Hematopoietic multipotent progenitor cell (in vitro differentiated cells): Measurements from ENCODE around the gene KIRREL1. TPM values are rescaled to one million over a fixed set of nuclear protein-coding genes. Genes with fewer than 3 reads are reported as not detected.

Experiments used
- DNase-seq, 3 donors: peaks; one replicate each; pipeline ENCODE4 v3.0.0-alpha.2; 2011 to 2015; ENCODE audit warnings: low read depth in 2 of 3, low spot score in 2 of 3
- total RNA-seq: library from RNA; depleted of rRNA; stranded (reverse); fragments of >200 nt; gene quantifications from one replicate; pipeline ENCODE4 v1.2.3, GENCODE V29; 2012

Gene KIRREL1
- total RNA-seq = 0.54 TPM

DNA sequence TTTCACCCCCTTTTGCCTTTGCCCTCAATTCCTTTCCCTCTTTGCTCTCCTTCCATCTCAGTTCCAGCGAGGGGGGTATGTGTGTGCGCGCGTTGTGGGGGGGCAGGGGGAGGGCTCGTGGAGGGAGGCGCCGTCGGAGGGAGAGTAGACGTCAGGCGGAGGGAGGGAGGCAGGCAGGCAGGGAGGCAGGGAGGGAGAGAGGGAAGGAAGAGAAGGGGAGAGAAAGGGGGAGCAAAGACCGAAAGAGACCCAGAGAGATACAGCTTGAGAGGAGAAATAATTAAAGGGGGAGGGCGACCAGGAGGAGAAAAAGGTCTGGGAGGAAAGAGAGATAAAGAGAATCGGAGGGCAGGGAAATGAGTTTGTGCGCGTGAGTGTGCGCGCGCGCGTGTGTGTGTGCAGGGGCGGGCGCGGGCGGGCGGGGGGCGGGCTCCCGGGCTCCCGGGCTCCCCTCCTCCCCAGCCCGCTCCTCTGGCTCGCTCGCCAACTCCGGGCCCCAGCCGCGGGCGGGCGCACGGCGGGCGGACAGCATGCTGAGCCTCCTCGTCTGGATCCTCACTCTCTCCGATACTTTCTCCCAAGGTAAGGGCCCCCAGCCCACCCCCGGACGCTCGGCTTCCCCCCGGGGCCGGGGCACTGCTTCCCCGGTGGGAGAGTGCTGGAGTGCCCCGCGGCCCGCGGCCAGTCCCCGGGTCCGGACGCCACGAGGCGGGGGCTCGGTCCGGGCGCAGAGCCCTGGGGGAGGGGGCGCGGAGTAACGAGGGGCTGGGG lies at the start of gene KIRREL1:
KIRREL1 (plus strand) TSS at position 499 of the 771 bp plus-strand sequence; CDS start at position 531, 32 bp downstream.
- DNase-seq = peak in 2 of 3 donors; percentile 46 to 55

DNA sequence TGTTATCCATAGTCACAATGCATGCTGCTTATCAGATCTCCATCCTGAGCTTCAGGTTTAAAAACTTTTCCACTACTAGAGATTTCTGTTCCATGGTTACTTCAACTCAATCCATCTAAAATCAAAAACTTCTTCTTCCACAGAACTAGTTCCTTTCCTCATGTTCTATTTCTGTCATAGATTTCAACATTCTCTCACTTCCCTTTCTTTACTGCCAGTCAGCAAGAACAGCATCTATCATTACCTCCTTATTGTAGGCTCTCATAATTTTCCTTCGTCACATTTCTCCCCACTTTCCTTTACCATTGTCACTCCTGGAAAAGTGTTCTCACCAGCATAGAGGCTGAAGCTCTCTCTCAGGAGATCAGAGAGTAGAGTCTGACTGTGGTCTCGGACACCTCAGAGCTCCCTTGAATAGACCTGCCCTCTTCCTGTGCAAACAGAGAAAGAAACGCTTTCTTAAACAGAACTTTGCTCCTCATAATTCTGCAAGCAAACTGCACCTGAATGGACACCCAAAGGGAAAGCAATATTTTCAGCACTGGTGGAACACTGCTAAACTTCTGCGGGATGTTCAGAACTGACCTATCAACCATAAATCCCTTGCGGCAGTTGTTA lies 48.7 kb upstream of the KIRREL1 start:
- no peak for DNase-seq

DNA sequence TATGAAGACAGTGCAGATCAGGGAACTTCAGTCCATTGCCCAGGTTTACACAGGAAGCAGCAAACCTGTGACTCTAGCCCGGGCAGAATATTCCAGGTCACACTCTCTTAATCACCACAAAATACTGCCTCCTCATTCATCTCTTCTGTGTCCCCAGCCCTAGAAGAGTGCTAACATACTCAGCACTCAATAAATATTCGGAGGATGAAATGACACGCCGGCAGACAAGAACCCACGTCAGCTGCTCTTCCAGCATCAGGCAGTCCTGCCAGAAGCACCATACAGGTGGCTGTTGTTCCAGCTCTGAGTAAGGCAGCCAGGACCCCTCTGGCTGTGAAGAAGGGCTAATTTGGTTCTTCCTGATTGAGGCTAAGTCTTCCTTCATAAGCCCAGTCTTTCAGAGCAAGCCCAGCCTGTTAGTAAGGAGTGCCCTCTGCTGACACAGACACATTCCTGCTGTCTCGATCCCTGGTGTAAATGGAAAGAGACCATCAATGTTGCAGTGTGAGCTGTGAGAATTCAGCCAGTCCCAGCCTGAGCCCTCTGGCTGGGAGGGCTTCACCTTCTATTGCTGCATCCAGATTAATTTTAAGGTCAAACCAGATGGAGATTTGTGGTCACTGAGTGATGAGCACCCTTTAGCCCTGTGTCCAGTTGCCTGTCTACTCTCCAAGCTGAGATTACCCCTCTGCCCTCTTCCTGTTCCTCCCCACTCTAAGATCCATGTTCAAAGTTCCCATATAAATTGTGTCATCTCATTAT lies 45.0 kb upstream of the KIRREL1 start:
- DNase-seq = peak in 2 of 3 donors; percentile 53 to 79

DNA sequence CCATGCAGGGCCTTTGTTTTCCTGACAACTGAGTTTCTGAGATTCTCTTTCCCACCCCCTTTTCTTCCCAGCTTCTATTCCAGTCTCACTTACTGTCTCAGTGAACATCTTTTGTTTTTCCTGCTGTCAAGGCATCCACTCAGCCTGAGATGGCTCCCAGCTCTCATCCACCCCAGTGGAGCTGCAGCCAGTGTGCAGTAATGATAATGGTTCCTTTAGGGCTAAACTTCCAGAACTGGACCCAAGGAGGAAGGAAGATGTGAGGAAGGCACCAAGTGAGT lies 44.4 kb upstream of the KIRREL1 start:
- DNase-seq = no peak

DNA sequence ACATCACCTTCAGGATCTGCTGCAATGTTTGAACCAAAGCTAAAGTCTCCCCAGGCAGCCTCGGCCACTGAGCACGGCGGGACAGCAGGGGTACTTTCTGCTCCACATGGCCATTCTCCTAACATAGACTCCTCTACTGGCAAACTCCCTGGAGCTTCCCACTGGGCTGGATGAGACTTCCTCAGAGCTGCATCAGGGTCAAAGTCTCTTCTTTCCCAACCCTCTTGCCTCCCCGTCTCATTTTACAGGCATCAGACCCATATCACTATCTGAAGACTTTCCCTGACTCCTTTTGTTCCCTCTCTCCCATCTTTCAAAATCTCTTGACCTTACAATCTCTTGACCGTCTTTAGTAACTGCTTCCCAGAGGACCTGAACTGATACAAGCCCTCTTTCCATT lies 42.2 kb upstream of the KIRREL1 start:
- no peak for DNase-seq

DNA sequence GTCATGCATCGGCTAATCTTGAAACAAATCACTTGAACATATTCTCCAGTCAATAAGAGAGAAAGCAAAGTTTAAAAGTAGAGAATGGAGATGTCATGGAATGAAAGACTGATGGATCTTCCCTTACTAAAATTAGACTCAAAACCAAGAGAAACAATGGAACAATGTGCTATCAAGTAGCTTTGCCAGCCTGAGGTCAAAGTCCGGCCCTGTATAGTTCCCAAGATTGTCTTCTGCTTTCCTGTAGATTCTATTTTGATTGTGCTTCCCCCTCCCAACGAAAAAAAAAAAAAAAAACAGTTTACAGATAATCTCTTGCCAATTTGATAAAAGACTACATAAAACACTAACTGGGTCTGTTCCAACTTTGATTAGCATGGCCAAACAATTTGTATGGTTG lies 40.8 kb upstream of the KIRREL1 start:
- no peak for DNase-seq

DNA sequence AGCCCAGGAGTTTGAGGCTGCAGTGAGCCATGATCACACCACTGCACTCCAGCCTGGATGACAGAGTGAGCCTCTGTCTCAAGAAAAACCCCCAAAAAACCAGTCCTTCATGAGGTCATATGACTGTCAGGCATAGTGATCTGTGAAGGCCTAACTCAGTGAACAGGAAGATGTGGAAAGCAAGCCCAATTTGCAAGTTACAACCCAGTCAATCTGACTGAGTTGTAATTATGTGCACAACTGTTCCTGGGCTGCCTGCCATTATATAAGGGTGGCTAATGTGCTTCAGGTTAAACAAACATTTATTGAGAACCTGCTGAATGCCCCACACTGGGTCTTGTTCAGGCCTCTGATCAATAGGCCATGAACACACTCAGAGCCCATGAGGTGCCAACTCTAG lies 38.2 kb upstream of the KIRREL1 start:
- no peak for DNase-seq

DNA sequence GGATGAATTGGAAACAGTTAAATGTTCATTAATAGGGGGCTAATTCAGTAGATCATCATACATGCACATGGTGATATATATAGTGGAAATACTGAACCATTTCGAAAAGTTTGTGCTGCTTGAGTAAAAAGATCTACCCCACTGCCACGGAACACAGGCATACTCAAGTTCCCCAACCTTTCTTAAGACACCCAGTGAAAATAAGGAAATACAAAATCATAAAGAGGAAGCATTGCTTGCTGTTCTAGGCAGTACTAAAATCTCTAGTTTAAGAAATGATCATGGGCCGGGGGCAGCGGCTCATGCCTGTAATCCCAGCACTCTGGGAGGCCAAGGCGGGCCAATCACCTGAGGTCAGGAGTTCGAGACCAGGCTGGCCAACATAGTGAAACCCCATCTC lies 37.6 kb upstream of the KIRREL1 start:
- peak in 1 of 3 donors; percentile 42 for DNase-seq

DNA sequence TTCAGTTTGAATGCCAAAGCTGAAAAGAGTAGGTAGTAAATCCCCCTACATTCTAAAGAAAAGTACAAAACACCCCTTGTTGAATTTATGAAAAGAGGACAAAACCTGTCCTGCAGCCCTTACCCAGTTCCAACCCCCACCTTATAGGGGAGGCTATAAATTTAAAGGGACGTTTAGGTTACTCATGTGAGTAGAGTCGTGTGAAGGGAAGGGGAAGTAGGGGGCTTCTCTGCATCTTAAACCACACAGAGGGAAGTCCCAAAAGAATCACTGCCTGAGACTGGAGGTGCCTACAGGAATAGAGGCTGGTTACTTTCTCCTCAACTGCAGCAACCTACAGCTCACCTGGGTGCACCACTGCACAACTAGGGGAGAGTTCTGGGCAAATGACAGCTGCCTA lies 36.7 kb upstream of the KIRREL1 start:
- DNase-seq = no peak

DNA sequence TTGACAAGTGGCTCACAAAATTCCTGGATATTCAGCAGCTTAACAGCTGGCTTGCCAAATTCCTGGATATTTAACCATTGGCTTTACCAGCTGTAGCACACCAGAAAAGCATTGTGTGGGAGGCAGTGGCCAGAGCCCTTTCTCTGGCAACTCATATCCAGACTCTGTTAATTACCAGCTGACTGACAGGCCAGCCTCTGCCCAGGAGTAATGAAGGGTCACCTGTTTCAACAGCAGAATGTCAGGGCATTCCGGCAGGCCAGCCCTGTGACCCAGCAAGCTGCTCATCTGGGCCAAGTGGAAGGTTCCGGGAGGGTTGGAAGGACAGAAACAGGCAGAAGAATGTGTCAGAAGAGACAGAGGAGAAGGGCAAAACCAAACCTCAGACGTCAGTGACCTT lies 35.2 kb upstream of the KIRREL1 start:
- no peak for DNase-seq

DNA sequence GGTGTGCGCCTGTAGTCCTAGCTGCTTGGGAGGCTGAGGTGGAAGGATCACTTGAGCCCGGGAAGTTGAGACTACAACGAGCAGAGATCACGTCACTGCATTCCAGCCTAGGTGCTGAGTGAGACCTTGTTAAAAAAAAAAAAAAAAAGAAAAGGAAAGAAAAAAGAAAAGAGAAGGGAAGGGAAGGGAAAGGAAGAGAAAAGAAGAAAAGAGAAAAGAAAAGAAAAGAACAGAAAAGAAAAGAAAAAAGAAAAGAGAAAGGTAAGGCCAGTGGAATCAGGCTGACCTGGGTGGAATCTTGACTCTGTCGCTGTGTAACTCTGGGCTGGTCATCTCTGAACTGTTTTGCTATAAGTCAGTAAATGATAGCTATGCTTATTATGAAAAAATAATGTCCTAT lies 33.7 kb upstream of the KIRREL1 start:
- no peak for DNase-seq

DNA sequence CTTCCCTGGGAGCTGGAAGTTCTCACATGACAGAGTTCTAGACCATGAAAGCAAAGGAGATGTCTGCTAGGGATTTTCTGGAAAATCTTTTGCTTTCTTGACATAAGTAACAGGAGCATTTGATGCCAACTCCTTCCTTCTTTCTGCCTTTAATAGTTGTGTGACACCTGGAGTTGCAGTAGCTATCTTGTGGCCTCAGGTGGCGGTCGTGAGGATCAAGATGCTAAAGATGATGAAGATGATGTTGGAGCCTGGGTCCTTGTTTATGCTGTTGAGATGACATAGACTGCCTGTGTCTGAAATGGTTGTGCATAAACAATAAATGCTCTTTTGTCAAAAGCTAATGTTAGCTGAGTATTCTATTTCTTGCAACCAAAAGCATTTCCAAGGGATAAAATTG lies 32.7 kb upstream of the KIRREL1 start:
- DNase-seq = no peak

DNA sequence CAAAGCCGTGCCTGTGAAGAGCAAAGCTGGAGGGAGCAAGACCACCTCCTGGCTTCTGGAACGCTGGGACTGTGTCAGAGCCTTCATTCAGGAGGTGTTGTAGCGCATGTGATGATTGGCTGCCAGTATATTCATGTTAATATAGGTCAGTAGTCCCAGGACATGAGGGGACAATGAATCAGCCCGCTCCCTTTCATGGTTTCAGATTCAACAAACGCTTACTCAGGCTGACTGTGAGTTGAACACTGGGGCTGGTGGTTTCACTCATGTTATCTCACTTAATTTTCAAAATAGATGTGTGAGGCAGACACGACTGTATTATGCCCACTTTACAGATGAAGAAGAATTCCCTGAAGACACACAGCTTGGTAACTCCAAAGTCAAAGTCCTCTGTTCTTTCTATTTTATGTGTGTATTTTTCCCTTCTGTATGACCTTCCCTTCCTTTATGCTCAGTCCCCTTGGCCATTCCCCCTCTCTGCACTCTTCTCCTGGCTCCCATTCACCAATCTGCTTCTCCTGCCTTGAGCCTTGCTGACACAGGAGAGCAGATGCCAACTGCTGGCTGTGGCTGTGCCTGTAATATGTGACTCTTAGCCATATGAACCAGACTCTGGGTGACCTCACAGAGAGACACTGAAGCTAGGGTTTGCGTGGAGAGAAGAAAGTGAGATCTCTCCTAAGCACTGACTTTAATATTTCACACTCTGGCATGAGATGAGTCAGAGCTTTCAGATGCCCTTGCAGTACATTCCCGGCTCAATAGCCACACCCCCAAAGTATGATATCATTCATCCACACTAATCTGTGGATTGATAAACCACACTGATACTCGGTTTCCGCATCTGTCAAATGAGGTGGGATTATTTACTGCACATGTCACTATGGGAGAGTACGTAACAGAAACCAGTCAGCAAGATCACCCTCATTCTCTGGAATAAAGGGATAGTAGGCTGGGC lies 31.4 kb upstream of the KIRREL1 start:
- DNase-seq = no peak

DNA sequence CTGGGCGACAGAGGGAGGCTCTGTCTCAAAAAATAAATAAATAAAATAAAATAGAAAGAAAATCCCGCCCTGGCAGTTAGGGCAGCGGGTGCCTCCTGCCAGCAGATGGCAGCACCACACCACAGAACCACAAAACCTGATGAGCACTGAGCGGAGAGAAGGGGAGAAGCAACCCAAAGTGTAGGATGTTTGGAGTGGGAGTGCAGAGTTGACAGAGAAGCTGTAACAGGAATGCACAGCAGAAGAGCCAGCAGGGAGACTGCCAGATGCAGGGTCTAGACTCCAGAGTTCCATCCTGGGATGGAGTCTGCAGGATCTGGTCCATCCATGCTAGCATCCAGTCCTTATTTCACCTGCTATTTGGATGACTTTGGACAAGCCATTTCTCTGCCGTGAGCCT lies 29.7 kb upstream of the KIRREL1 start:
- DNase-seq = peak; percentile 10 to 82 (median 55)

DNA sequence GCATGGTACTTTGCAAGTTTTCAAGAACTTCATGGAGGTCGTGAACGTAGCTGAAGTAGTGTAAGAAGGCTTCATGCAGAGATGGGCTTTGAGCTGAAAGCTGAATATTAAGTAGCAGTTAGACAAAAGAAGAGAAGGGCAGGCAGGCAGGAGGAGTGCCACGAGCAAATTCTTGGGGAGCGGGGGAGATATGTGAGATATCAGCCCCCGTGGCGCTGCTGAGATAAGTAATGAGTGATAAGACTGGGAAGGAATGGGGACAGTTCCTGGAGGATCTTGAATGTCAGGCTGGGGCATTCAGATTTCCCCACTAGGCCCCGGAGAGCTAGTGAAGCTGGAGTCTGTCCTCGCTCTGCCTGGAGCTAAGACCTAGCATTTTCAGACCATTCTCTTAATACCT lies 27.9 kb upstream of the KIRREL1 start:
- no peak for DNase-seq

DNA sequence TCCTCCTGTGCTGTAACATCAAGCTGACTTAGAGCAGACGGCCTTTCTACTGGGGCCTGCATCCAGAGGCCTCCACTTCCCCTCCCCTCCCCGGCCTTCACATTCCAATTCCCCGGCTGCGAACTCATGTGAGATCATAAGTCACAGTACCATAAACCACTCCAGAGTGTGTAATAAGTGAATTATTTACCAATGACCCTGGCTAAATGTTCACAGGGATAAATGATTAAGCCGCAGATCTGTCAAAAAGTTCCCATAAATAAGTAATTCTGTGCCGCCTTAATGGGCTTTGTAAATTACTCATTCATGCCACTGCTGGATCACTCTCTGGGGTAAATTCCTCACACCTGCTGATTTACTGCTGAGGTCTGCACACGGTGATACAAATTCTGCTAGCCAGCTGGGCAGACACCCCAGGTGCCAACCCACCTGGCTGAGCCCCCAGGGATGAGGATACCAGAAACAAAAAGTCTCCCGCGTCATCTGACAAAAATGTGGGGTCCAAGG lies 27.4 kb upstream of the KIRREL1 start:
- no peak for DNase-seq

DNA sequence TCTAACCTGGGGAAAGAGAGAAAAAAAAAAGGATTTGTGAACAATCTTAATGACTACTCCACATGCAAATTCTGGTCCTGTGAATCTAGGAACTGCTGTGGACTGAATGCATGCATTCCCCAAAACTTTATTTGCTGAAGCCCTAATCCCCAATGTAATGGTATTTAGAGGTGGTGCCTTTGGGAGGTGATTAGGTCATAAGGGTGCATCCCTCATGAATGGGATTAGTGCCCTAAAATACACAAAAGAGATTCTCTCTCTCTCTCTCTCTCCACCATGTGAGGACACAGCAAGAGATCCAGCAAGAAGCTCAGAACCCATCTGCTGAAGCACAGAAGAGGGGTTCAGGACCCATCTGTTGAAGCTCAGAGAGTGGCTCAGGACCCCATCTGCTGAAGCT lies 26.2 kb upstream of the KIRREL1 start:
- DNase-seq = no peak

DNA sequence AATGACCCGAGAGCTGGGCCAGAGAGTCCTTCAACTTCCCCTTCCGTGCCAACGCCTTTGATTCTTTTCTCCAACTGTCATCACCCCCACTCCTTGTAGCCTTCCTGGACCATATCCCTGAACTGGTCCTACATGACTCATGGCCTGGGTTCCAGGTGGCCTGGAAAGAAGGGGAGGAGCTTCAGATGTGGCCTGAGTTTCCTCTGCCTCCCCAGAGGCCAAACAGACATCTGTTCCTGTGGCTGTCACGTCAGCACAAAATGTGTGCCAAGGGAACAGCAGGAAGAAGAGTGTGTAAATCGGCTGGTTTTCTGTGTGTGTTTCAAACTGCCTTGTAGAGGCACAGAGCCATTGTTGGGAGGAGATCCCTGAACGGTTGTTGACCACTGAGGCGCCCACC lies 24.9 kb upstream of the KIRREL1 start:
- no peak for DNase-seq

DNA sequence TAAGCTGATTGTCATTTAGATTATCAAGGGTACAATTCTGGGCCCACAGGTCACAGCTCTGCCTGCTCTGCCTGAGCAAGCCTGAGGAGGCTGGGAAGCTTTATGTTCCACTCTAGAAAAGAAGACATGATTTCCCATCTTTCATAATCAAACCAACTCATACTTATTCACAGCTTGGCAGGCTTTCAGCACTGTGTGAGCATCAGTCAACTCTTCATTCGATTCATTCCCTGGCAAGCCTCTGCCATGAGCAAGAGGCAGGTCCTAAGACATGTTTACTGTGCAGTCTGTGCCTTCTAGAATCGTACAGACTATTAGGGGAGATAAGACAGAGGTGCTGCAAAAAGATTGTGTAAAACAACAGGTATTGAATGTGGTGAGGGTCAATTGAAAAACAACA lies 24.5 kb upstream of the KIRREL1 start:
- DNase-seq = no peak

DNA sequence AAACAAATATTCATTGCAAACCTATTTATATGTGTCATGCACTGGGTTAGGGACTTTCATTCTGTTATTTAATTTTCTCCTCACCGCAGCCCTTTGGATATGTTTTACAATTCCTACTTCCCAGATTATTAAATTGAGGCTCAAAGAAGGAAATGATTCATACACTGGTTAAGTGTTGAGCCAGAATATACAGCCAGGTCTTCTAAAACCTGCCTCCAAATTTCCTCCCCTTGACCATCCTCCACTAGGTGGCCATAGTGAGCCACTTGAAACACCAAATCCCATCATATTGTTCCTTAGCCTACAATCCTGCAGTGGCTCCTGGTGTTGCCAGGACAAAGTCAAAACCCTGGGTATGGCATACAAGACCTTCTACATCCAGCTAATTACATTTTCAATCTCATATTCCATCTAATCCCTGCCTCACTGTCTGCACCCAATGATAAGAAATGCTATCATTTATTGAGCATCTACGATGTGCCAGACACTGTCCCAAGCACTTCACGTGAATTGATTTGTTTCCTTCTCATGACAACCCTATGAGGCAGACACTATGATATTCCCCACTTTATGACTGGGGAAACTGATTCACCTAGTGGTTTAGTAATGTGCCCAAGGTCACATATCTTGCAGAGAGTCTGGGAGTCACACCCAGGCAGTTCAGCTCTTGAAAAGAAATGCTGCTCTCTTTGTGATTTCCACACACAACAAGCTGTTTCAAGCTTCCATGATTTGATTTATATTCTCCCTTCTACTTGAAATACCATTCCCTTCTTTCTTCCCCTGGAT lies 23.6 kb upstream of the KIRREL1 start:
- DNase-seq = peak in 1 of 3 donors; percentile 36
